H9 (cell line): ENCODE results near the gene DIP2C. TPM values are rescaled to one million over a fixed set of nuclear protein-coding genes. Genes with fewer than 3 reads are reported as not detected.

Source experiments
- DNase-seq: peaks from one replicate; pipeline ENCODE4 v3.0.0-alpha.2; 2017
- H2AFZ ChIP-seq: one replicate; pipeline ENCODE4 v1.6.1; 2013; ENCODE audit warnings: mild to moderate bottlenecking, low read length, control low read depth, moderate library complexity
- H2AK5ac ChIP-seq: 2 replicates; pipeline ENCODE4 v1.6.1; 2013; ENCODE audit warnings: low read length, control low read depth, mixed read lengths; ENCODE audit not compliant: insufficient read length
- H2BK120ac ChIP-seq: one replicate; pipeline ENCODE4 v1.6.1; 2013; ENCODE audit warnings: low read depth, mild to moderate bottlenecking, low read length, control low read depth, inconsistent platforms; ENCODE audit not compliant: poor library complexity, severe bottlenecking
- H2BK12ac ChIP-seq: 2 replicates; pipeline ENCODE4 v1.6.1; 2013; ENCODE audit warnings: low read length, control low read depth, mixed read lengths, low read depth; ENCODE audit not compliant: insufficient read length
- H2BK15ac ChIP-seq: 2 replicates; pipeline ENCODE4 v1.6.1; 2013; ENCODE audit warnings: low read depth, low read length, control low read depth
- H2BK20ac ChIP-seq: one replicate; pipeline ENCODE4 v1.6.1; 2013; ENCODE audit warnings: low read depth, mild to moderate bottlenecking, low read length, control low read depth, inconsistent platforms; ENCODE audit not compliant: poor library complexity, severe bottlenecking
- H2BK5ac ChIP-seq: 2 replicates; pipeline ENCODE4 v1.6.1; 2013; ENCODE audit warnings: low read length, control low read depth, mixed read lengths; ENCODE audit not compliant: insufficient read length
- H3K14ac ChIP-seq: 2 replicates; pipeline ENCODE4 v1.6.1; 2013; ENCODE audit warnings: low read length, control low read depth; ENCODE audit not compliant: insufficient read depth
- H3K18ac ChIP-seq: 2 replicates; pipeline ENCODE4 v1.6.1; 2013; ENCODE audit warnings: low read depth, mild to moderate bottlenecking, mixed read lengths, low read length, control low read depth; ENCODE audit not compliant: insufficient read length
- H3K23ac ChIP-seq: 2 replicates; pipeline ENCODE4 v1.6.1; 2013; ENCODE audit warnings: low read length, control low read depth, mixed read lengths, low read depth; ENCODE audit not compliant: insufficient read length
- H3K23me2 ChIP-seq: 2 replicates; pipeline ENCODE4 v1.6.1; 2013; ENCODE audit warnings: low read depth, mild to moderate bottlenecking, mixed read lengths, low read length, control low read depth; ENCODE audit not compliant: insufficient read length, poor library complexity, severe bottlenecking
- H3K27ac ChIP-seq: 2 replicates; pipeline ENCODE4 v1.5.1; 2013; ENCODE audit warnings: low read length, control low read depth, mixed read lengths, low read depth; ENCODE audit not compliant: insufficient read length
- H3K27me3 ChIP-seq: 2 replicates; pipeline ENCODE4 v1.6.1; 2013; ENCODE audit warnings: low read length, control low read depth, inconsistent platforms; ENCODE audit not compliant: insufficient read depth
- H3K4ac ChIP-seq: 2 replicates; pipeline ENCODE4 v1.6.1; 2013; ENCODE audit warnings: low read depth, mild to moderate bottlenecking, control low read depth, inconsistent platforms, low read length, moderate library complexity
- H3K4me1 ChIP-seq: 2 replicates; pipeline ENCODE4 v1.6.1; 2013; ENCODE audit warnings: low read length, control low read depth, inconsistent platforms; ENCODE audit not compliant: insufficient read depth
- H3K4me2 ChIP-seq: 2 replicates; pipeline ENCODE4 v1.6.1; 2013; ENCODE audit warnings: low read length, control low read depth, mixed read lengths; ENCODE audit not compliant: insufficient read length, insufficient read depth
- H3K56ac ChIP-seq: 2 replicates; pipeline ENCODE4 v1.6.1; 2013; ENCODE audit warnings: low read depth, mild to moderate bottlenecking, mixed read lengths, low read length, control low read depth; ENCODE audit not compliant: insufficient read length
- H3K79me1 ChIP-seq: 2 replicates; pipeline ENCODE4 v1.6.1; 2013; ENCODE audit warnings: low read depth, mild to moderate bottlenecking, moderate library complexity, low read length, control low read depth, inconsistent platforms; ENCODE audit not compliant: insufficient read depth, poor library complexity, severe bottlenecking
- H3K79me2 ChIP-seq: 2 replicates; pipeline ENCODE4 v1.6.1; 2013; ENCODE audit warnings: low read length, control low read depth, inconsistent platforms; ENCODE audit not compliant: insufficient read depth
- H3K9ac ChIP-seq: 2 replicates; pipeline ENCODE4 v1.6.1; 2013; ENCODE audit warnings: low read length, control low read depth, mixed read lengths; ENCODE audit not compliant: insufficient read length; ENCODE audit errors: extremely low read depth
- H3K9me3 ChIP-seq: one replicate; pipeline ENCODE4 v1.6.1; 2013; ENCODE audit warnings: low read depth, low read length, inconsistent platforms; ENCODE audit not compliant: control insufficient read depth
- H3T11ph ChIP-seq: one replicate; pipeline ENCODE4 v1.6.1; 2013; ENCODE audit warnings: mild to moderate bottlenecking, low read length, control low read depth, inconsistent platforms
- H4K20me1 ChIP-seq: one replicate; pipeline ENCODE4 v1.6.1; 2013; ENCODE audit not compliant: control insufficient read depth, insufficient read length, insufficient read depth
- H4K5ac ChIP-seq: 2 replicates; pipeline ENCODE4 v1.6.1; 2013; ENCODE audit warnings: low read depth, mild to moderate bottlenecking, mixed read lengths, low read length, control low read depth; ENCODE audit not compliant: insufficient read length
- H4K8ac ChIP-seq: replicated peaks from 2 replicates; pipeline ENCODE4 v1.6.1; 2013; ENCODE audit warnings: low read length, control low read depth, mixed read lengths, low read depth; ENCODE audit not compliant: insufficient read length
- H4K91ac ChIP-seq: 2 replicates; pipeline ENCODE4 v1.6.1; 2013; ENCODE audit warnings: low read depth, mild to moderate bottlenecking, moderate library complexity, mixed read lengths, low read length, control low read depth; ENCODE audit not compliant: insufficient read length
- H3K27ac Mint-ChIP-seq, 3 experiments: 2 replicates in 2 of 3; 3 replicates in 1 of 3; pipeline ENCODE4 v1.8.0; 2020 to 2021; ENCODE audit warnings: mixed read lengths in 3 of 3, mild to moderate bottlenecking in 1 of 3, moderate library complexity in 1 of 3
- H3K27me3 Mint-ChIP-seq: 2 replicates; pipeline ENCODE4 v1.8.0; 2021; ENCODE audit warnings: low read depth, mild to moderate bottlenecking, moderate library complexity, mixed read lengths
- H3K36me3 Mint-ChIP-seq, 3 experiments: 2 replicates in 2 of 3; 3 replicates in 1 of 3; pipeline ENCODE4 v1.8.0; 2020 to 2021; ENCODE audit warnings: low read depth in 3 of 3, mixed read lengths in 3 of 3; ENCODE audit not compliant: insufficient read depth in 1 of 3
- H3K4me1 Mint-ChIP-seq, 2 experiments: 2 replicates each; pipeline ENCODE4 v1.8.0; 2020; ENCODE audit warnings: mixed read lengths in 2 of 2
- H3K4me3 Mint-ChIP-seq, 2 experiments: 2 replicates in 1 of 2; 3 replicates in 1 of 2; pipeline ENCODE4 v1.8.0; 2020 to 2021; ENCODE audit warnings: mild to moderate bottlenecking in 2 of 2, mixed read lengths in 2 of 2, moderate library complexity in 1 of 2
- H3K9me3 Mint-ChIP-seq, 2 experiments: 2 replicates in 1 of 2; 3 replicates in 1 of 2; pipeline ENCODE4 v1.8.0; 2020; ENCODE audit warnings: mild to moderate bottlenecking in 2 of 2, mixed read lengths in 2 of 2, moderate library complexity in 1 of 2
- CTCF ChIP-seq: fragments of 200-600 bp; sonication (generic); conservative IDR thresholded peaks from 3 replicates; pipeline ENCODE4 v1.8.0; 2021; ENCODE audit warnings: antibody characterized with exemption, mild to moderate bottlenecking
- WGBS: extraction: QIAGEN DNeasy Blood & Tissue Kit; methylation state at CpG from one replicate; pipeline ENCODE4 v1.1.7; 2013; ENCODE audit warnings: missing lambda C conversion rate, low lambda C conversion rate, mixed read lengths; ENCODE audit not compliant: insufficient read length; ENCODE audit errors: extremely low coverage; 5-methylcytosine and 5-hydroxymethylcytosine counted together
- total RNA-seq: library from RNA; stranded (reverse); gene quantifications from 2 replicates; pipeline ENCODE4 v1.2.1, GENCODE V29; 2021

Gene DIP2C
- total RNA-seq, 1 experiment from 2014 or later, result 7.9 TPM

- H2BK20ac ChIP-seq, result no peak overlapping the region
- H2AK5ac ChIP-seq, result no peak overlapping the region
- H4K20me1 ChIP-seq, result peaks cover 3% of the 10 kb centered on the region
- H3K4ac ChIP-seq, result no peak overlapping the region
- H3K9me3 ChIP-seq, result no peaks in the 10 kb centered on the region
- no peak overlapping the region for H3K18ac ChIP-seq
- no peak overlapping the region for H2BK5ac ChIP-seq
- no peaks in the 10 kb centered on the region for H3K23me2 ChIP-seq
- no peak overlapping the region for H3K4me2 ChIP-seq
- H3K36me3 Mint-ChIP-seq, result no peaks in the 10 kb centered on the region
- no peak overlapping the region for H4K91ac ChIP-seq
- no peaks in the 10 kb centered on the region for H3K79me1 ChIP-seq
- H4K8ac ChIP-seq, result no peak overlapping the region
- H3K4me1 Mint-ChIP-seq, result peaks cover 21 to 23% of the 10 kb centered on the region in 2 experiments
- H3K9me3 Mint-ChIP-seq, result no peaks in the 10 kb centered on the region
- WGBS, result no CpG with 5 or more reads among the region's 10 CpGs
- H4K5ac ChIP-seq, result no peak overlapping the region
- no peak overlapping the region for H2BK15ac ChIP-seq
- H3K79me2 ChIP-seq, result no peaks in the 10 kb centered on the region
- no peaks in the 10 kb centered on the region for H3K4me1 ChIP-seq
- no peak for DNase-seq
- no peak for TF ChIP-seq CTCF
- H2AFZ ChIP-seq, result no peak overlapping the region
- no peak overlapping the region for H3K4me3 Mint-ChIP-seq
- H3K14ac ChIP-seq, result no peak overlapping the region
- no peak overlapping the region for H3K27ac Mint-ChIP-seq
- no peak overlapping the region for H3K56ac ChIP-seq
- no peak overlapping the region for H3T11ph ChIP-seq
- H3K27ac ChIP-seq, result no peak overlapping the region
- no peak overlapping the region for H2BK120ac ChIP-seq
- no peak overlapping the region for H2BK12ac ChIP-seq
- H3K27me3 ChIP-seq, result no peaks in the 10 kb centered on the region; the same call in 1 of the 2 replicates
- H3K23ac ChIP-seq, result no peak overlapping the region
- no peak overlapping the region for H3K9ac ChIP-seq
- peaks cover 59% of the 10 kb centered on the region for H3K27me3 Mint-ChIP-seq
Measured at GRCh38 chr10:497289-497688, 192.2 kb downstream of the DIP2C start.
